ENCODE results near the gene ZNF639. TPM values are rescaled to one million over a fixed set of nuclear protein-coding genes. Genes with fewer than 3 reads are reported as not detected.

ZNF639 gene
- total RNA-seq, 4 donors from 2014 or later, result 28.7 to 43.7 (median 39.7) TPM

DNA sequence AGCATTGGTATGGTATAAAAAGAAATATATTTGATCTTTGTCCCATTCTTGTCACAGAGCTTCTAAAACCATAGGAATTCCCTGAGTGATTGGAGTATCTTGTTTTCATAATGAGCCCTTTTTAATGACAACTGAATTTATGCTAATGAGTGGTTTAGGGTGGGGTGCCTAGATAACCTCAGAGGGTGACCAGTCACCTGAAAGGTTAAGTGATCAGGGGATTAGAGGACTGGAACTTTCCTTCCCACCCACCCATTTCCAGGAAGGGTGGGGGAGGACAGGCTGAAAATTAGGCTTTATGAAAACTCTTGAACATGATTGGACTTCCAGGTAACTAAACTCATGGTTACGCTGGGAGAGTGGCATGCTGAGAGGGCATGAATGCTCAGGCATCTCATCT is 33.2 kb downstream of the ZNF639 start:
- H3K4me1 ChIP-seq, result no peaks in the 10 kb centered on the region
- TF ChIP-seq POLR2A (IDR thresholded peaks at IDR 0.05), result no peak
- TF ChIP-seq, protein P1, sequence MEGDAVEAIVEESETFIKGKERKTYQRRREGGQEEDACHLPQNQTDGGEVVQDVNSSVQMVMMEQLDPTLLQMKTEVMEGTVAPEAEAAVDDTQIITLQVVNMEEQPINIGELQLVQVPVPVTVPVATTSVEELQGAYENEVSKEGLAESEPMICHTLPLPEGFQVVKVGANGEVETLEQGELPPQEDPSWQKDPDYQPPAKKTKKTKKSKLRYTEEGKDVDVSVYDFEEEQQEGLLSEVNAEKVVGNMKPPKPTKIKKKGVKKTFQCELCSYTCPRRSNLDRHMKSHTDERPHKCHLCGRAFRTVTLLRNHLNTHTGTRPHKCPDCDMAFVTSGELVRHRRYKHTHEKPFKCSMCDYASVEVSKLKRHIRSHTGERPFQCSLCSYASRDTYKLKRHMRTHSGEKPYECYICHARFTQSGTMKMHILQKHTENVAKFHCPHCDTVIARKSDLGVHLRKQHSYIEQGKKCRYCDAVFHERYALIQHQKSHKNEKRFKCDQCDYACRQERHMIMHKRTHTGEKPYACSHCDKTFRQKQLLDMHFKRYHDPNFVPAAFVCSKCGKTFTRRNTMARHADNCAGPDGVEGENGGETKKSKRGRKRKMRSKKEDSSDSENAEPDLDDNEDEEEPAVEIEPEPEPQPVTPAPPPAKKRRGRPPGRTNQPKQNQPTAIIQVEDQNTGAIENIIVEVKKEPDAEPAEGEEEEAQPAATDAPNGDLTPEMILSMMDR (IDR thresholded peaks at IDR 0.05 in 4 of 5, conservative IDR thresholded peaks at IDR 0.05 in 1 of 5), result no peak

DNA sequence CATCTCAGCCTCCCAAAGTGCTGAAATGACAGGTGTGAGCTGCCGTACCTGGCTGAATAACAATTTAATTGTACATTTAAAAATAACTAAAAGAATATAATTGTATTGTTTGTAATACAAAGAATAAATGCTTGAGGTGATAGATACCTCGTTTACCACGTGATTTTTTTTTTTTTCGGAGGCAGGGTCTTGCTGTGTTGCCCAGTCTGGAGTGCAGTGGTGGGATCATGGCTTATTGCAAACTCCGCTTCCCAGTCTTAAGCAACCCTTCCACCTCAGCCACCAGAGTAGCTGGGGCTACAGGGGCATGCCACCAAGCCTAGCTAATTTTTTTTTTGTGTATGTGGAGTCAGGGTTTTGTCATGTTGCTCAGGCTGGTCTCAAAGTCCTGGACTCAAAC is 40.5 kb downstream of the ZNF639 start:
- in situ Hi-C loops (cut with MboI; ENCODE audit: low sequenced_read_pairs in 4 of 4), result no loop called here
- H3K27ac ChIP-seq, result no peak overlapping the region
- DNase-seq (no peak), ATAC-seq (no peak)
- H3K36me3 ChIP-seq, result peaks cover 3 to 84% of the 10 kb centered on the region in 2 donors
- no peak overlapping the region for H3K4me3 ChIP-seq
- TF ChIP-seq, protein P1 (IDR thresholded peaks at IDR 0.05 in 4 of 5, conservative IDR thresholded peaks at IDR 0.05 in 1 of 5), result no peak
- no peak for TF ChIP-seq POLR2A (IDR thresholded peaks at IDR 0.05)
- no peaks in the 10 kb centered on the region for H3K27me3 ChIP-seq
- intact Hi-C loops (cut with DNase I; ENCODE audit: low total_unique reads), result no loop called here
- no peaks in the 10 kb centered on the region for H3K9me3 ChIP-seq
- H3K4me1 ChIP-seq, result no peaks in the 10 kb centered on the region

More for the DNA sequence above, 33.2 kb downstream of the ZNF639 start:
- in situ Hi-C loops (cut with MboI; ENCODE audit: low sequenced_read_pairs in 4 of 4) (no loop called here), intact Hi-C loops (cut with DNase I; ENCODE audit: low total_unique reads) (no loop called here)
- H3K36me3 ChIP-seq, result peaks cover 3 to 90% of the 10 kb centered on the region in 2 donors
- no peak overlapping the region for H3K4me3 ChIP-seq
- DNase-seq, result no peak
- H3K9me3 ChIP-seq, result no peaks in the 10 kb centered on the region
- no peak overlapping the region for H3K27ac ChIP-seq
- ATAC-seq, result no peak
- H3K27me3 ChIP-seq, result no peaks in the 10 kb centered on the region

DNA sequence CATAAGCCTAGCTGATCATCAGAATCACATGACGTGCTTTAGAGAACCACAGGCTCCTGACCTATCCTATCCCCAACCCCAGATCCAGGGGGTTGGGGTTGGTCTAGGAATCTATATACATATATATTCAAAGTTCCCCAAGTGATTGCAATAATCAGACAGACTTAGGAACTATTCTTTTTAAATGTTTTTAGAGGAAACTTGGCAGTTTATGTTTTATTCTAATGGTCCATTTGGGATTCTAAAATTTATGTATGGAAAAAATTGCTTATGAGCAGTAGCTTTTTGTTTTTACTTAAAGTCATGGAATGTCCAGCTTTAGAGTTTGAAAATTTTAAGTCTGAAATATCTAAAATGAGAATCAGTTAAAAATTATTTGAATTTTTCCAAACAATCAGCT is 46.8 kb downstream of the ZNF639 start:
- no peaks in the 10 kb centered on the region for H3K4me1 ChIP-seq
- no peak overlapping the region for H3K27ac ChIP-seq
- DNase-seq, result no peak
- in situ Hi-C loops (cut with MboI; ENCODE audit: low sequenced_read_pairs in 4 of 4), result no loop called here
- ATAC-seq, result no peak
- H3K36me3 ChIP-seq, result peaks cover 0 to 65% of the 10 kb centered on the region in 2 donors
- intact Hi-C loops (cut with DNase I; ENCODE audit: low total_unique reads), result no loop called here
- no peak overlapping the region for H3K4me3 ChIP-seq
- H3K9me3 ChIP-seq, result no peaks in the 10 kb centered on the region
- H3K27me3 ChIP-seq, result no peaks in the 10 kb centered on the region
- TF ChIP-seq, protein P1 (IDR thresholded peaks at IDR 0.05 in 4 of 5, conservative IDR thresholded peaks at IDR 0.05 in 1 of 5), result no peak
- TF ChIP-seq POLR2A (IDR thresholded peaks at IDR 0.05), result no peak

DNA sequence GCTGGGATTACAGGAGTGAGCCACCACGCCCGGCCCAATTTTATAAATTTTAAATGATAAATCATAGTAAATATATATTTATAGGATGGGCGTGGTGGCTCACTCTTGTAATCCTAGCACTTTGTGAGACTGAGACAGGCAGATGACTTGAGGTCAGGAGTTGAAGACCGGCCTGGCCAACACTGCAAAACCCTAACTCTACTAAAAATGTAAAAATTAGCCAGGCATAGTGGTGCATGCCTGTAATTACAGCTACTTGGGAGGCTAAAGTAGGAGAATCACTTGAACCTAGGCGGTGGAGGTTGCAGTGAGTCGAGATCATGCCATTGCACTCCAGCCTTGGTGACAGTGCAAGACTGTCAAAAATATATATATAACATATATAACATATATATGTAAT is 51.1 kb downstream of the ZNF639 start:
- no peak for TF ChIP-seq POLR2A (IDR thresholded peaks at IDR 0.05)
- TF ChIP-seq, protein P1 (IDR thresholded peaks at IDR 0.05 in 4 of 5, conservative IDR thresholded peaks at IDR 0.05 in 1 of 5), result no peak
- no peaks in the 10 kb centered on the region for H3K27me3 ChIP-seq
- ATAC-seq (no peak), DNase-seq (no peak)
- no peaks in the 10 kb centered on the region for H3K4me1 ChIP-seq
- H3K27ac ChIP-seq, result no peak overlapping the region
- H3K36me3 ChIP-seq, result peaks cover 0 to 70% of the 10 kb centered on the region in 2 donors
- in situ Hi-C loops (cut with MboI; ENCODE audit: low sequenced_read_pairs in 4 of 4) (no loop called here), intact Hi-C loops (cut with DNase I; ENCODE audit: low total_unique reads) (no loop called here)
- no peak overlapping the region for H3K4me3 ChIP-seq
- H3K9me3 ChIP-seq, result no peaks in the 10 kb centered on the region

All from gastrocnemius medialis (tissue), 4 donors.